SK-N-SH (cell line): ENCODE data around the gene PDYN. TPM values are rescaled to one million over a fixed set of nuclear protein-coding genes. Genes with fewer than 3 reads are reported as not detected.

ENCODE experiments used
- CTCF ChIA-PET: fragments of 300-600, 350-600 bp; formaldehyde crosslinking; extraction: SDS; loops from one replicate; lab custom pipeline; 2021; lab: Yijun Ruan, JAX
- POLR2A ChIA-PET: fragments of 350-600 bp; sonication (Branson Sonifier 250); formaldehyde crosslinking; extraction: SDS; loops from one replicate; lab custom pipeline; 2020; ENCODE audit warnings: antibody characterized with exemption, inconsistent platforms; lab: Yijun Ruan, JAX
- DNase-seq: peaks from one replicate; pipeline ENCODE4 v3.0.0; 2012
- H2AFZ ChIP-seq: fragments of 200-600 bp; sonication (generic); 2 replicates; pipeline ENCODE4 v1.8.1; 2016; ENCODE audit warnings: antibody characterized with exemption, mild to moderate bottlenecking, low read depth
- H3F3A ChIP-seq: fragments of 200-600 bp; sonication (generic); replicated peaks from 2 replicates; pipeline ENCODE3; 2016; ENCODE audit warnings: antibody characterized with exemption, mild to moderate bottlenecking; ENCODE audit not compliant: insufficient read depth
- H3K27ac ChIP-seq, 2 experiments: fragments of 200-500 bp in 1 of 2; fragments of 200-600 bp in 1 of 2; sonication (Bioruptor generic) in 1 of 2; sonication (generic), shearing (Covaris generic) in 1 of 2; 2 replicates each; pipeline versions ENCODE4 v1.5.1 to v1.6.1; 2014 to 2016; ENCODE audit warnings: low read depth in 2 of 2, inconsistent platforms in 1 of 2, low read length in 1 of 2, mild to moderate bottlenecking in 1 of 2, mixed read lengths in 1 of 2
- H3K27me3 ChIP-seq: fragments of 200-600 bp; sonication (generic), shearing (Covaris generic); 2 replicates; pipeline ENCODE4 v1.6.1; 2016; ENCODE audit warnings: mixed run types; ENCODE audit not compliant: insufficient read depth
- H3K36me3 ChIP-seq, 2 experiments: fragments of 200-500 bp in 1 of 2; fragments of 200-600 bp in 1 of 2; sonication (Bioruptor generic) in 1 of 2; sonication (generic) in 1 of 2; replicated peaks in 1 of 2; 2 replicates each; pipeline versions ENCODE3 to v1.5.1; 2014 to 2016; ENCODE audit warnings: low read length in 1 of 2, mild to moderate bottlenecking in 1 of 2; ENCODE audit not compliant: insufficient read depth in 2 of 2, control insufficient read depth in 1 of 2
- H3K4me1 ChIP-seq, 2 experiments: fragments of 200-500 bp in 1 of 2; fragments of 200-600 bp in 1 of 2; sonication (Bioruptor generic) in 1 of 2; sonication (generic), shearing (Covaris generic) in 1 of 2; 2 replicates each; pipeline versions ENCODE4 v1.5.1 to v1.6.1; 2014 to 2016; ENCODE audit warnings: low read depth in 1 of 2, low read length in 1 of 2, mixed run types in 1 of 2; ENCODE audit not compliant: insufficient read depth in 2 of 2, control insufficient read depth in 1 of 2
- H3K4me2 ChIP-seq: fragments of 200-600 bp; sonication (generic), shearing (Covaris generic); 2 replicates; pipeline ENCODE4 v1.6.1; 2017; ENCODE audit warnings: mixed run types
- H3K4me3 ChIP-seq, 2 experiments: fragments of 200-500 bp in 1 of 2; fragments of 200-600 bp in 1 of 2; sonication (Bioruptor generic) in 1 of 2; sonication (generic), shearing (Covaris generic) in 1 of 2; 2 replicates each; pipeline versions ENCODE4 v1.5.1 to v1.8.1; 2014 to 2016; ENCODE audit warnings: low read depth in 2 of 2, inconsistent platforms in 1 of 2, low read length in 1 of 2, mild to moderate bottlenecking in 1 of 2, mixed read lengths in 1 of 2, moderate library complexity in 1 of 2
- H3K79me2 ChIP-seq: fragments of 200-600 bp; sonication (generic); 2 replicates; pipeline ENCODE4 v1.8.1; 2017; ENCODE audit warnings: mild to moderate bottlenecking; ENCODE audit not compliant: insufficient read depth
- H3K9ac ChIP-seq: fragments of 200-600 bp; sonication (generic); 2 replicates; pipeline ENCODE4 v1.6.1; 2017; ENCODE audit warnings: mixed run types
- H3K9me2 ChIP-seq: fragments of 200-600 bp; sonication (generic); 2 replicates; pipeline ENCODE4 v1.6.1; 2017; ENCODE audit warnings: mixed run types
- H3K9me3 ChIP-seq: fragments of 200-600 bp; sonication (generic); 2 replicates; pipeline ENCODE4 v1.6.1; 2017; ENCODE audit warnings: mixed run types, mild to moderate bottlenecking, moderate library complexity
- H4K20me1 ChIP-seq: fragments of 200-600 bp; sonication (generic); 2 replicates; pipeline ENCODE4 v1.6.1; 2017; ENCODE audit warnings: mild to moderate bottlenecking, mixed run types; ENCODE audit not compliant: insufficient read depth
- CTCF ChIP-seq: fragments of 200-600 bp; sonication (generic); IDR thresholded peaks from 2 replicates; pipeline ENCODE4 v1.6.1; 2017; ENCODE audit warnings: antibody characterized with exemption, mild to moderate bottlenecking, moderate library complexity
- FOXJ3 ChIP-seq: sonication (generic); formaldehyde crosslinking; IDR thresholded peaks from 2 replicates; pipeline ENCODE4 v1.5.1; 2020; ENCODE audit warnings: mild to moderate bottlenecking, missing genetic modification reagents
- GATA2 ChIP-seq: sonication (generic); formaldehyde crosslinking; IDR thresholded peaks from 2 replicates; pipeline ENCODE4 v1.5.0; 2020; ENCODE audit warnings: mild to moderate bottlenecking, missing genetic modification reagents
- IRF3 ChIP-seq: fragments of 150-350 bp; IDR thresholded peaks from 2 replicates; pipeline ENCODE4 v1.6.1; 2016; ENCODE audit warnings: mild to moderate bottlenecking, low read depth, low read length
- MEF2A ChIP-seq: IDR thresholded peaks from 2 replicates; pipeline ENCODE4 v1.4.0; 2012; ENCODE audit warnings: low read depth, borderline replicate concordance
- NFIC ChIP-seq: IDR thresholded peaks from 2 replicates; pipeline ENCODE4 v1.4.0; 2012; ENCODE audit warnings: borderline replicate concordance
- NRF1 ChIP-seq: IDR thresholded peaks from 2 replicates; pipeline ENCODE4 v1.6.1; 2012; ENCODE audit warnings: low read depth, mild to moderate bottlenecking, low read length
- RFX5 ChIP-seq: IDR thresholded peaks from 2 replicates; pipeline ENCODE4 v1.6.1; 2012; ENCODE audit warnings: mild to moderate bottlenecking, improper control_type of control experiment, low read length
- TAF1 ChIP-seq: IDR thresholded peaks from 2 replicates; pipeline ENCODE4 v1.6.1; 2012; ENCODE audit warnings: low read depth, mild to moderate bottlenecking, low read length, moderate library complexity, borderline replicate concordance
- TEAD4 ChIP-seq: IDR thresholded peaks from 2 replicates; pipeline ENCODE4 v1.4.0; 2012; ENCODE audit warnings: mild to moderate bottlenecking, borderline replicate concordance; ENCODE audit not compliant: insufficient read depth
- USF2 ChIP-seq: fragments of 150-350 bp; IDR thresholded peaks from 2 replicates; pipeline ENCODE4 v1.6.1; 2017; ENCODE audit warnings: antibody characterized with exemption, low read length, low read depth, borderline replicate concordance
- YY1 ChIP-seq: IDR thresholded peaks from 2 replicates; pipeline ENCODE4 v1.4.0; 2012; ENCODE audit warnings: low read depth, mild to moderate bottlenecking
- WGBS: methylation state at CpG from one replicate; pipeline ENCODE4 v1.1.6; 2017; ENCODE audit warnings: low lambda C conversion rate; 5-methylcytosine and 5-hydroxymethylcytosine counted together
- polyA plus RNA-seq, 3 experiments: library from polyadenylated mRNA; depleted of rRNA; stranded (reverse); fragments of >200 nt; gene quantifications; 2 replicates each; pipeline ENCODE4 v1.2.3, GENCODE V29; 2012

Gene PDYN
- polyA plus RNA-seq, 1 of the 3 experiments (the other 2 are of a cell fraction) = not detected

- ChIA-PET POLR2A (no interaction called here), CTCF (interaction anchor here (0.6 to 3.3 kb wide), 3 partner anchors 10 to 148 kb away, joined by 4 to 10 read pairs (median 7); no protein-coding TSS in a partner anchor)
- Histone ChIP-seq H3K79me2 (no peaks in the 10 kb centered on the region), H3K27me3 (peaks cover 20% of the 10 kb centered on the region; the same call in 1 of the 2 replicates), H3K4me2 (no peak overlapping the region), H3F3A (no peaks in the 10 kb centered on the region), H2AFZ (no peak overlapping the region), H3K9me3 (no peaks in the 10 kb centered on the region), H3K9me2 (no peaks in the 10 kb centered on the region), H3K27ac (no peak overlapping the region), H3K36me3 (no peaks in the 10 kb centered on the region), H3K4me1 (no peaks in the 10 kb centered on the region), H4K20me1 (no peaks in the 10 kb centered on the region), H3K9ac (no peak overlapping the region), H3K4me3 (no peak overlapping the region)
- no peak for TF ChIP-seq CTCF
- TF ChIP-seq GATA2 (CRISPR knock-in tag) = no peak
- TF ChIP-seq NRF1 = no peak
- no peak for TF ChIP-seq TAF1
- no peak for TF ChIP-seq IRF3
- TF ChIP-seq NFIC = no peak
- no peak for TF ChIP-seq USF2
- TF ChIP-seq MEF2A = no peak
- no peak for TF ChIP-seq YY1
- TF ChIP-seq RFX5 = no peak
- no peak for TF ChIP-seq FOXJ3 (CRISPR knock-in tag)
- WGBS = 73% methylated on average over 11 of the region's 11 CpGs
- DNase-seq = no peak
Measured at GRCh38 chr20:1975291-1975690, 18.6 kb downstream of the PDYN start.

- 45% methylated on average over 15 of the region's 15 CpGs for WGBS
- H3K79me2 ChIP-seq = no peaks in the 10 kb centered on the region
- ChIA-PET POLR2A (no interaction called here), CTCF (interaction anchor here (0.6 to 3.3 kb wide), 2 partner anchors 33 to 199 kb away, joined by 3 to 13 read pairs; no protein-coding TSS in a partner anchor)
- DNase-seq = no peak
- H2AFZ ChIP-seq = no peak overlapping the region
- H3K4me2 ChIP-seq = no peak overlapping the region
- H3K9ac ChIP-seq = no peak overlapping the region
- H4K20me1 ChIP-seq = no peaks in the 10 kb centered on the region
- no peaks in the 10 kb centered on the region for H3K4me1 ChIP-seq
- H3K9me2 ChIP-seq = no peaks in the 10 kb centered on the region
- H3K27ac ChIP-seq = no peak overlapping the region
- H3F3A ChIP-seq = no peaks in the 10 kb centered on the region
- H3K4me3 ChIP-seq = no peak overlapping the region
- no peaks in the 10 kb centered on the region for H3K9me3 ChIP-seq
- TF ChIP-seq CTCF = no peak
- TF ChIP-seq TEAD4 = no peak
- H3K27me3 ChIP-seq = peaks cover 23% of the 10 kb centered on the region; the same call in 1 of the 2 replicates
- no peaks in the 10 kb centered on the region for H3K36me3 ChIP-seq
Measured at GRCh38 chr20:1973601-1974440, 20.0 kb downstream of the PDYN start.
